OCI-LY7 (cell line): ENCODE results near the gene SRGAP2C.
"Not testable (repeated sequence)": the region's sequence is repeated elsewhere in the genome, so short reads cannot be mapped to it uniquely, and the experiment has no call there.

Experiments used
- EZH2phosphoT487 ChIP-seq: fragments of 200-600 bp; sonication (generic); IDR thresholded peaks from 2 replicates; pipeline ENCODE4 v1.6.1; 2018; ENCODE audit warnings: low read depth, borderline replicate concordance, mild to moderate bottlenecking, mixed run types, antibody characterized with exemption, low read length, moderate library complexity, mixed read lengths
- TF ChIP-seq, protein P1 (sequence below): fragments of 200-600 bp; sonication (generic); conservative IDR thresholded peaks from 2 replicates; pipeline ENCODE4 v1.5.1; 2014; ENCODE audit warnings: mild to moderate bottlenecking, antibody characterized with exemption, low read length, moderate library complexity, mixed read lengths

DNA sequence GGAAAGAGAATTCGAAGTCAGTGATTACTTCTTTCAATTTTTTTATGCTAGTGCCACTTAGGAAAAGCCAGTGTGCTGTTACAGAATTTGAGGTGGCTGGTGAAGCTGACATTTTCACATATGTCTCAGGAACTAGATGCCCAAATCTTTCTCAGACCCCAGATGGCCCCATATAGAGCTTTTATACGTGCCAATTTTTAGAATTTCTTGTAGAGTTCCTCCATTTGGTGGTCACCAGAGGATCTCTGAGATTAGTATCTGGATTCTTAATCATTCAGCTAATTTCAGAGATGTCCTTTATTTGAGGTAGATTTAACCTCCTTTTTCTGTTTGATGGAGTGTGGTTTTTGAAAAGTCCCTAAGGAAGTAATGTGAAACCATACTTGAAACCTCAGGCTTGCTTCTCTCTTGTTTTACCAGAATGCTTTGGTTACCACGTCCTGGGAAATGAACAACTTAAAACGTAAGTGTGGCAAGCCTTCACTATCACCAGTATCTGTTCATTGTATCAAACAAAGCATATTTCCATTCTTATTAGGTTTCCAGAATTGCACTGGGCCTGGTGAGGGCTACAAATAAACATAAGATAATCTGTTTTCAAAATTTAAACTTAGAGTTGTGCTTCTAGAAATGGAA is 164.7 kb downstream of the SRGAP2C start:
- TF ChIP-seq, protein P1, sequence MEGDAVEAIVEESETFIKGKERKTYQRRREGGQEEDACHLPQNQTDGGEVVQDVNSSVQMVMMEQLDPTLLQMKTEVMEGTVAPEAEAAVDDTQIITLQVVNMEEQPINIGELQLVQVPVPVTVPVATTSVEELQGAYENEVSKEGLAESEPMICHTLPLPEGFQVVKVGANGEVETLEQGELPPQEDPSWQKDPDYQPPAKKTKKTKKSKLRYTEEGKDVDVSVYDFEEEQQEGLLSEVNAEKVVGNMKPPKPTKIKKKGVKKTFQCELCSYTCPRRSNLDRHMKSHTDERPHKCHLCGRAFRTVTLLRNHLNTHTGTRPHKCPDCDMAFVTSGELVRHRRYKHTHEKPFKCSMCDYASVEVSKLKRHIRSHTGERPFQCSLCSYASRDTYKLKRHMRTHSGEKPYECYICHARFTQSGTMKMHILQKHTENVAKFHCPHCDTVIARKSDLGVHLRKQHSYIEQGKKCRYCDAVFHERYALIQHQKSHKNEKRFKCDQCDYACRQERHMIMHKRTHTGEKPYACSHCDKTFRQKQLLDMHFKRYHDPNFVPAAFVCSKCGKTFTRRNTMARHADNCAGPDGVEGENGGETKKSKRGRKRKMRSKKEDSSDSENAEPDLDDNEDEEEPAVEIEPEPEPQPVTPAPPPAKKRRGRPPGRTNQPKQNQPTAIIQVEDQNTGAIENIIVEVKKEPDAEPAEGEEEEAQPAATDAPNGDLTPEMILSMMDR, result not testable (repeated sequence)
- TF ChIP-seq EZH2phosphoT487, result not testable (repeated sequence)
